NCI-H2227 treated with DMSO at 0.1 percent for 48 hours (cell line): ENCODE measurements around the gene DPYD.

Experiments used
- DNase-seq: peaks from one replicate; lab custom pipeline; 2025; lab: John Stamatoyannopoulos, UW

The DPYD gene

DNA sequence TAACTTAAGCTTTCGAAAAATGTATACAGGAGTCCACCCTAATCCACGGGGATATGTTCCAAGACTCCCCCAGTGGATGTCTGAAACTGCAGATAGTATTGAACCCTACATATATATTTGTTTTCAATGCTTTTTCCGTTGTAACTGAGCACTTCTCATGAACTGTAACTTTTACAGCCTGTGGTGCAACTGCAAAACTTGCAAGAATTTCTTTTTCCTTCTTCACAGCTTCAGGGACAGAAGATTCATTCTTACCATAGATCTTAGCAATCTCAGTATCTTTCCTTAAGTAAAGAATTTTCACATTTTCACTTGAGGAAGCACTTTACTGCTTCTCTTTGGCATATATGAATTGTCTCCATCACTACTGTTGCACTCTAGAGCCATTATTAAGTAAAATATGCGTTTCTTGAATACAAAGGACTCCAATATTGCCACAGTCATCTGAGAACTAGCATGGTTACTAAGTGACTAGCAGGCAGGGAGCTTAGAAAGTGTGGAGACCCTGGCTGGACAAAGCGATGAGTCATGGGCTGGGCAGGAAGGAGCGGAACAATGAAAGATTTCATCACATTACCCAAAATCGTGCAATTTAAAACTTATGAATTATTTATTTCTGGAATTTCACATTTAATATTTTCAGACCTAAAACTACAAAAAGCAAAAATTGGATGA is 14.1 kb downstream of the DPYD start:
- DNase-seq, result peak; percentile 58

DNA sequence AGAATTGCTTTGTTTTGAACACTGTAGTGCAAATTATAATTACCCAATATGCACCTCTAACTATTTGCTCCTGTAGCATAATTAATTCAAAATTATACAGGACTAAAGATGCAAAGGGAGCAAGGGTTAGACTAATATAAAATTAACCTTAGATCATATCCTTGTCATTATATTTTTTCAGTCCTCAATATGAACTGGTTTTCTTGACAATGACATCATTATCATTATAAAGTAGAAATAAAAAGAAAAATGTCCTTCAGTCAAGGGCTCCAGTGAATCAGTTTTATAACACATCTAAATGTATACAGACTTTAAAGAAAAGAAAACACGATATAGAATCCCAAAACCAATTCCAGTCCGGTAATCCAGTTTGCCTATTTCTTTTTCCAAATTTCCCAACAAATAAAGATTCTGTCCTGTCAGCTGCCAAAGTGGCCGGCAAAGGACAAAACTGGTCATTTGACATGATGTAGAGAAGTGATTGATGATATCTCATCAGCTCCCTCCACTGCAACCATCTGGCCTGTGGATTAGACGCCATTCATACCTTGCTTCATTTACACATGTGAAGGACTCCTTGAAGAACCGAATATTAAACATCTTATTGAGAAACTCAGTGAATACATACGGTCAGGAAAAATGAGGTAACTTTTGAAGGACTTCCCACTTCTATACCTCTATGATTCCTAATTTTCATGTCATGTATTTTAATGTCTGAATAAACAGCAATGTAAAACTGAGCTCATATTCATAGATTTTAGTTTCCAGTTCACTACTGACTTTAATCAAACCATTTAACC is 15.5 kb downstream of the DPYD start:
- peak; percentile 36 for DNase-seq

DNA sequence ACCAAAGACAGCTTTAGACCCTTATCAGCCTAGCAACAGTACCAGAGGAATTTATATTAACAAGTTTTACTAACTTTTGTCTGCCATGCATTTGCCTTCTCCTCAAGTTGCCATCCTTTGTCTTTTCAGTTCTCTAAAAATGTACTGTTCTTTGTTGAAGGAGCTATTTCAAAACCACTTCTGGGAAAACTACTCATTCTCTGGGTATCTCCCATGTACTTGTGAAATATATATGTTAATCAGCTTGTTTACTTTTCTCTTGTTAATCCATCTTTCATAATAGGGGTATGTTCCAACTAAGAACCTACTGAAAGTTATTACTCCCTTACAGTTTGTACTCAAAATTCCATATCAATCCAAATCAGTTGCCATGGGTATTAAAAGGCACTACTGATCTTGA is 16.3 kb downstream of the DPYD start:
- no peak for DNase-seq

DNA sequence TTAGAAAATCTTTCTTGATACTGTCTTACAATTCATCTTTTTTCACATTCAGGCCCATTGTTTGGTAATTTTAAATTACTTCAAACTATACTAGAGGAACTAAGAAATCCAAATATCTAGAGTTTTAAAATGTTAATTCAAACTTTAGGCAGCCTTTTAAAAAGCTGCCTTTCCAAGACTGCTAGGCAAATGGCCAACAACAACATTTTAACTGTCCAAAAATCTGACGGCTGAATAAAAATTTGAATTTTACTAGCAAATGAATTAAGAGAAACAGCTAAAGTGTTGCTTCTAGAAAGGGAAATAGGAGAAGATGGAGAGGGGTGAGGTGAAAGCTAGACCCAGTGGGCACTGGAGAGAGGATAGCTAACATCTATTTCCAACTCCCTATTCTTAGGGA is 17.2 kb downstream of the DPYD start:
- no peak for DNase-seq

DNA sequence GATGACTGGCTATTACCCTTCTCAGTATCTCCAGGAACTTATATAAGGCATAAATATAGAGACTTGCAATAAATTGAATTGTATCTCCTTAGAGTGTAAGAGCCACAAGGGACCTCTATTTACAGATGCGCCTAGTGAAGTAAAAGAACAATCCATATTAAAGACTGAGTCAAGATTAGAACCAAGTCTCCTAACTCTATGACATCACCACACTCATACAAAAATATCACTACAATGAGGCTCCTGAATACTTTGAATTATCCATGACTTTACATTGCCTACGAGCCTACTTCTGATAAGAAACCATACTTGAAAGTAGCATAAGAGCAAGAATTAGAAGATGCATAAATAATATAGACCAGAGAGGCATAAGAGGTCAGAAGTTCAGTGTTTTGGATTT is 18.8 kb downstream of the DPYD start:
- DNase-seq, result no peak

DNA sequence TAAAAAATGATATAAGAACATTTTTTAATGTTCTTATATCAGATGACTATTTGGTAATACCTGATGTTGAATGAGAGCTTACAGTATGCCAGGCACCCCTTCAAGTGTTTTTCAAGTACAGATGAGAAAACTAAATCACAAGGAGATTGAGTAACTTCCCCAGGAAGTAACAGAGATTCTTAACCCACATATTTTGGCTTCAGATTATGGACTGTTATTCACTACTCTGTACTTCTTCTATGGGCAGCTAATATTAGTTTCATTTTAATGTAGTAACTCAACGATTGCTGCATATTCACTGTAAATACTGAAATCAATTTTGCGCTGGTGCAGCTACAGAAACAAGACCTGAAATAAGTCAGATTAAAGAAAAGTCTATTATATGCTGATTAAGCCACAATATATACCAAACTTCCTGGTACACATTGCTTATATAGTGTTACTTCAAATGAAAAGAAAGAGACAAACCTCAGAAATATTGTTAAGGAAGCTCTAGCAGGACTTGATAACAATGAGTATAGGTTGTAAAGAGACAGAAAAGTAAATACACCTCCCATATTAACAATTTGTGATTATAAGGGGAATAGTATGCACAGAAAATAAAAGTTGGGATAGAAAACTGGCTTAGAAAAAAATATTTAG is 19.7 kb downstream of the DPYD start:
- DNase-seq, result no peak

DNA sequence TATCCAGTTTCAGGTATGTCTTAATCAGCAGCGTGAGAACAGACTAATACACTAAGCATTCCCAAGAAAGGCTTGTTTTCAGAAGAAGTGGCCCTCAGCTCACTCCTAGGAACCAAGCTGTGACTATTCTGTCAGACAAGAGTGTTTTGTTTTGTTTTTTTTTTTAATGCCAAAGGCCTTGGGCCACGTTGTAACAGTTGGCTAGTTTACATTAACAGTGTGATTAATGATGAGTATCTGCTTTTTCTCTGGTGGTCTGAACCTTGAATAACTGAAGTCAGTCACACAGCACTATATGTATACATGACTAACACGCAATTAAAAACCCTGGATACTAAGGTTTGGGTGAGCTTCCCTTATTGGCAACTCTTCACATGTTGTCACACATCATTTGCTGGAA is 21.9 kb downstream of the DPYD start:
- no peak for DNase-seq

DNA sequence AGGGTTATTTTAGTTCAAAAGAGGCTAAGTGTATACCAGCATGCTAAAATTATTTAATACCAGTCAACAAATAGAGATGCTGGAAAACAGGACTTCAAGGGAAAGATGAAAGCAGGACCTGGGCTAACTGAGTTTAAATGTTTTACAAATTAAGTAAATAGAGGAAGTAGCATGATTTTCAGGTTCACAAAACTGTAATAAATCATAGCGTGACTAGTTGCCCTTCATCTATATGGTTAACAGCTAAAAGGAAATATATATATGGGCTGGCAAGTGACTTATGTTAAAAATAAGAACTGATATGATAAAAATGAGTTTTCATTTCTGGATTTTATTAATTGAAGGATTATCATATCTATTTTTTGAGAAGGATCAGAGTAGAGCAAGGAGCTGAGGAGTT is 25.6 kb downstream of the DPYD start:
- DNase-seq, result no peak

DNA sequence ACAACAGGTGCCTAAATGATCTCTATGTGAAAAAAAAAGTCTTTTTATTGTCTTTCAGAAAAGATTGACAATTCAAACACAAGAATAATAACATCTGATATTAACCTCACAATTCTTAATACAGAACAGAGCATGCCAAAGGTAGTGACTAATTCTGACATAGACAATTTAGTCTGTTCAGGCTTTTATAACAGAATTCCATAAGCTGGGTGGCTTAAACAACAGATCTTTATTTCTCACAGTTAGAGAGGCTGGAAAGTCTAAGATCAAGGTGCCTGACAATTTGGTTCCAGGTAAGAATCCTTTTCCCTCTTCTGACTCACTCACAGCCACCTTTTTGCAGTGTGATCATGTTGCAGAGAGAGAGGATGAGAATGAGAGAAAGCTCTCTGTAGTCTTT is 27.0 kb downstream of the DPYD start:
- no peak for DNase-seq

DNA sequence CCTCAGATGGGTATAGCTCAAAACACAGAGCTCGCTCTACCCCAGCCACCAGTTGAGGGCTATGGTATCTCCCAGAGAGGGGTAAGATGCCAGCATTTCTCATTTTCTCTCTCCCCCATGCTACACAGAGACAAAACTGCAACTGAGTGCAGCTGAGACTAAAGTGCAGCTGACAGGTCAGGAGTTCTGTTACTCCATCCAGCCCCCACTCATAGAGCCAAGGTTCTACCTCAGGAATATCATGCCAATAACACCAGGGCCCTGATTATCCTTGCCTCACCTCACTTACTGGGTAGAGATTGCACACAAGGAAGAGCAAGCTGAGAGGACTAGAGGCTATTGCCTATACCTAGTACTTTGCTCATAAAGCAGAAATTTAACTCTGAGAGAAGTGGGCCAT is 34.6 kb downstream of the DPYD start:
- no peak for DNase-seq

DNA sequence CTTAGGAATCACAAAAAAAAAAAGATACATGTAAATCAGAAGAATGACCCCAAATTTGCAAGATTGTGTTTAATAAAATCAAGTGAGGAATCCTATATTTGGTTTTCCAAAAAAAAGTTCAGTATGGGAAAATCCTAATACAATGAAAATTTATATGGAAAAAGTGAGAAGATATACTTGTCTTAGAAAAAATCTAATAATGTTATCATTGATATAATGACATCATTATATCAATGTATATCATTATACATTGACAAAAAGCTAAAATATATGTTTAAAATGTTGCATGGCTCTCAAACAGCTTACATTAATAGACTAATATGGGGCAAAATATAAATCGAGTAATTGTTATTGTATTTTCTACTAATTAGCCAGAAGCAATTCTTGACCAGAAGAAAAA is 37.0 kb downstream of the DPYD start:
- DNase-seq, result no peak

DNA sequence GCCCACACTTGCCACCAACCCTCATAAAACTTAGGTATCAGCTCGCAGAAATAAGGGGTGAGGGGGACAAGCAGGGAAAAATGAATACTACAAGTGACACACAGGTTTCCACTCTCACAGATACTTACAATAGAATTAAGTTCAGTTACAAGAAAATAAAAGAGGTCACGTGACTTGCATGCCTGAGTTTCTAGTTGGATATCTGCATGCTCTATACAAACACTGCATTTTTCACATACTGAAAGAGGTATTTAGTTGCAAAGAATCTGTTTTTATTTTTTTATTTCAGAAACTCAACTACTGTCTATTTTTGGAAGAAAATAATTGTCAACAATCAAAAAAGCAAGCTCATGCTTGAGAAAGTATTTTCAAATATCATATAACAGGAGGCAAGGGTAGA is 43.5 kb downstream of the DPYD start:
- no peak for DNase-seq

DNA sequence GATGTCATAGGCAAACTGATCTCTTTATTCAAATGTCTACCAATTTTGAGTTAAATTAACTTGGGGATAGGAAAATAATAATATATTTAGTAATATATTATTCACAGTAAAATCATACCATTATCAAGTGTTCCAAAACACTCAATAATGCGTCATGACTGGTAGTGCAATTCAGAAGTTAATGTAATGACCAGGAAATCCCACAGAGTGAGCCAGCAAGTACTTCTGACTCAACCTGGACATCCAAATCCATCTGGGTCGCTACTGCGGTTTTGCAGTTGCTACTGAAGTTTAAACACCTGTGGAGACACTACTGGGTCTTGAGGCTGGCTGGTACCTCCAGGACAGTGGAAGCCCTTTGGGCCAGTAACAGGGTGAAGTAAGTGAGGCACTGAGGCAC is 44.8 kb downstream of the DPYD start:
- no peak for DNase-seq

DNA sequence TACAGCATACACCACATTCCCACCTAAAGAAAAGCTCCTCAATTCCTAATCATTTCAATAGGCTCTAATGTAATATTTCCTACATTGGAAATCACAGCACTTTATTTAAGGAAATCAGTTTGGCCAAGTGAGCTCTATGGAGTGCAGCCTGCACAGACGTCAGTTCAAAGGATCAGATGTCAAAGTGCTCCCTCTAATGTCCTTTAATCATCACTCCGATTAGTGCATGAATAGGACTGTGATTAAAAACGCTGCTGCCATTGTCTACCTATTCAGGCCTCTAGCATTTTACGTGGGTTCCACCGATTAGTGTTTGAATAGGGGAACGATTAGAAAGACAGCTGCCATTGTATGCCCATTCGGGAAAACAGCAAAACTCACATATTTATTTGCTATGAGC is 50.2 kb downstream of the DPYD start:
- peak; percentile 60 for DNase-seq

DNA sequence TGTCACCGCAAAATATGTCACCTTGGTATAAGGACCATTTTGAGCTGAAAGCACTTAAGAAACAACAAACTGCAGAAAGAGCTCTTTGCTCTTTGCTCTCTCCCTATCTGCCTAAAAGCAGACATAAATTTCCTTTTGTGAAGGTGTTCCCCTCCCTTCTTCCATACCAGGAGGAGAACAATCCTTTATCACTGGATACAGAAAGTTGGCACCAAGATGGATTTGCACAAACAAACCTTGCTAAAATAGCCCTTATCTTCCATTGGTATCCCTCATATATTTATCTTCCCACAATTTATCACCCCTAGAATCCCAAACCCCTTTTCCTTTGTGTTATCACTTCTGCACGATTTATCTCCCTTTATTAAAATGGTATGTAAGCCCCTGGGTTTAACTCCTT is 51.4 kb downstream of the DPYD start:
- DNase-seq, result no peak

DNA sequence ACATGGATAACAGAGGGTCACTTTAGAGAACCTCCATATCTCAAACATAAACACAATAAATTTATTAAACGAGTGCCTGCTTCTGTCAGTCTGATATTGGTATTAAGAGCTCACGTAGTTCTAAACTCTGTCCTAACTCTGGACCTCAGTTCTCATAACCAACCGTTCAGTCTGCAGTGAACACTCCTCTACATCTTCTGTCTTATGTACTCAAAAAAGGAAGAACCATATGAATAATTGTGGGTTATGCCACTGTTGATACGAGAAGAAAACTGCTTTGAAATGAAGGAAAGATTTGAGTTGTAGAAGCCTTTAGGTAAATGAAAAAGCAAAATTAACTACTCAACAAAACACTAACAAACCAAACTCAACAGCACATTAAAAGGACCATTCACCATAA is 53.7 kb downstream of the DPYD start:
- no peak for DNase-seq

DNA sequence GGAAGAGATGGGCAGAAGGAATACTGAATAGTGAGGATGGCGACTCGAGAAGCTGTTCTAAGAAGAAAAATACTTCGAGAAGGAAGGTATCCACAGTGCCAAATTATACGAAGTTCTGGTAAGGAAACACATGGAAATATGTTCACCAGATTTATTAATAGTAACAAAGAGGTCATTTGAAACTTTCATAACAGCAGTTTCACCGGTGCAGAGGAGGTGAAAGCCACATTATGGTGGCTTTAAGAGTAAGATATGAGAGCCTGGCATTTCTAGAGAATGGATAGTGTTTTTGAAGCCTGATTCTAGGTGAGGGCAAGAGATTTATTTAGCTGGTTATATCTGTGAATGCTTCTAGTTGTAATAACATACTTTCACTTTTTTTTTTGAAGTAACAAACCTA is 56.2 kb downstream of the DPYD start:
- DNase-seq, result no peak

DNA sequence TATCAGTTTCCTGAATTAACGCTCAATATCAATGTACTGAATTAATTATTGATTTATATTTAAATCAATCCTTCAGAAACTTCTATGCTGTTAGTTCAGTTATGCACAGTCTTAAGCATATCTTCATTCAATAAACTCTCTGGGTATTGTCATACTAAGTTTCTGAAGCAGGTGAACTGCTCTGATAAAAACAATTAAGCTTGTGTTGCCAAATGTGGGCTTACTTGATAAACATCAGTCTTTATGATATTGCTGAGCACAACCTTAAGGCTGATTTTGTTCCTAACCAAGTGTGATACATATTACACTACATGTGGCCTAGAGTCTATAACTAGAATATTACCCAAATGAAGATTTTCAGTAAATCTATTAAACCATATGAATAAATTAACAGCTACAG is 67.6 kb downstream of the DPYD start:
- no peak for DNase-seq

DNA sequence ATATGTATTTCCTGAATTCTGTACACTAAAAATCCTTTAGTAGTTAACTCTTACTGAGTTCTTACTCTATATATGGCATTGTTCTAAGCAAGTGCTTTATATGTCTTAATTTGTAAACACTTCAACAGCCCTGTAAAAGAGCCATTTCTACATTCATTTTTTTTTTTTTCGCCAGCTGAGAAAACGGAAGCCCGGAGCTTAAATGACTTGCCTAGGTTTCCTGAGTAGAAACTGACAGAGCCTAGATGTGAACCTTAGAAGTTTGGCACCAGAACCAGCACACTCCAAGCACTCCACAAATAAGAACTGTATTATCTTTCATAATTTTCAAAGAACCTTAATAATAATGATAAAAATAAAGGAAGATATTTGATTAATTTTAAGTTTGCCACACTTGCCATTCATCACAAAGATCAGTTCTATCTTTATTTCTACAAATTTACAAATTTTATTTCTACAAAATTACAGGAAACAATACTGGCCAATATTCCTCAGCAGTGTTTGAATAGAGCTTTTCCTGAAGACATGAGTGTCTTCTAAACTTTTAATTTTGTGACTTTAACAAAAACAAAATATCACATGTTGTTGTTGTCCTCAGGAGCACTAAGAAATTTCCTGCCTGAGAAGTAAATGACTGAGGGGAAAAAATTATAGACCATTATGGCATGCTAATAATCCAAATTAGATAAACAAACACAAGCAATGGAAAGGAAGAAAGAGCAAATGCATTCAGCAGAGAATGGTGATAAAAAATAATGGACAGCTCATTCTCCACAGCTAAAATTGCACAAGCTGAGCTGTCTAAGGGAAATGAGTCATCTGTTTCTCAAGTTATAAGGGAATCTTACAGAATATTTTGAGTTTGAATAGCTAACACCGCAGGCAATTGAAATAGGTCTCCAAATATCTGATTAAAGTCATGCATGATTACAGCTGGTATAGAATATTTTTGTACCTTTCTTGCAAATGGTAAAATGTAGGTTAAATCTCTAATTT is 71.2 kb downstream of the DPYD start:
- peak; percentile 11 for DNase-seq

DNA sequence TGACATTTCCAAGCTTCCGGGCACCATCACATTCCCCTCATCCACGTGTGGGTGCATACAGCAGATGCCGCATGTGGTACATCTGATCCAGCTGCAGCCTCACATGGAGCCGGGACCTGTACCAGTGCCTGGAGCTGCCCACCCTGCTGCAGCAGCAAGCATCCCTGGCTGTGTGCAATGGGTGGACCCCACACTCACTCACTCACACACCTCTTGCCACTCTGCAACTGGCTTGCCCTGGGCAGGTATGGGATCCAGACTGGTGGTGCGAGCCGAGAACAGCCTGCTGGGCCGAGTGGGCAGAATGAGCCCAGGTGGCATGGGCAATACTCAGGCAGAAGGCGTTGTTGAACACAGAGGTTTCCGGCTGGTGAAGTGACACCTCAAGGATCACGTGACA is 75.0 kb downstream of the DPYD start:
- no peak for DNase-seq

DNA sequence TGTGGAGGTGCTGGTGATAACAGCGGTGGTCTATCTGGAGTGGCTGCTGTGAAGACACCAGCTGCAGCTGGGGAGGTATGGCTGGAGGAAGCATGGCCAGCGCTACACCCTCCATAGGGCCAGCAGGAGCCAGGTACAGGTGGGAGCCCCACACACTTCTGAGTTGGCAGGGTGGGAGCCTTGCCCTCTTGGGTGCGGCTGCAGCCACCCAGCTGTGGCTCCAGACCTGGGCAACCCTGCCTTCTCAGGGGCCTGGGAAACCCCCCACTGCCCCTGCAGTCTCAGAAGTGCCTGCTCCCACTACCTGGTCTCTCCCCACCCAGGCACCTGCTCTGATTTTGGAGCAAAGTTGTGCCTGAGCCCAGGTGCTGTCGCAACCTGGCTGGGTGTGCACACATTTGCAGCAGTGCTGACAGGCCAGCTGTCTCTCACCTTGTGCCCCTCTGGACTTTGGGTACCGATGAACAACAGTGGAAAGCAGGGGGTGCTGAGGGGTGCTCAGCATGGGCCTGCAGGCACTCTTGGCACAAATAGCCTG is 76.2 kb downstream of the DPYD start:
- DNase-seq, result no peak

DNA sequence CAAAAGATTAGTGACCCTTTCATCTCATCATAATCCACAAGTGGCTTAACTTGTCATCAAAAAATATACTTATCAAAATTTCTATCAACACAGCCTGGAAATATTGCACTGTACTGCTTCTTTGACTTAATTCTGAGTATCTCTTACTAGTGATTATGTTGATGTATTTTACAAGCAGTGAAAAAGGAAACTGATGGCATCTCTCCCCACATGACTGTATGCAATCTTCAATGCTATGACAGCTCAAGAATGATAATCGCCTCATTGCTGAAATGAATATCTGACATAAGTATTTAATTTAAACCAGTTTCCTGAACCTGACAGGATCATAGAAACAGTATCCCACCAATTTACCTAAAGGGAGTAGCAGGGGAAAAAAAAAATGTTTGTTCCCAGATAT is 79.5 kb downstream of the DPYD start:
- no peak for DNase-seq
